SH-SY5Y (cell line): ENCODE data around the gene TEX28.

Experiments
- GATA2 ChIP-seq: IDR thresholded peaks from 2 replicates; pipeline ENCODE4 v1.6.1; 2011; ENCODE audit warnings: mild to moderate bottlenecking, low read depth, low read length
- GATA3 ChIP-seq: IDR thresholded peaks from 2 replicates; pipeline ENCODE4 v1.6.1; 2011; ENCODE audit warnings: low read depth, mild to moderate bottlenecking, low read length, moderate library complexity

- TF ChIP-seq GATA2 (no peak), GATA3 (no peak)
Measured at GRCh38 chrX:154310616-154311536, 16.0 kb upstream of the TEX28 start.
